ENCODE results near the gene FAM107A.

- TF ChIP-seq EP300 (IDR thresholded peaks at IDR 0.05; ENCODE audit: low read length) (no peak), ZNF175 (CRISPR knock-in tag; IDR thresholded peaks at IDR 0.05; ENCODE audit: low read depth) (no peak), EZH2 (IDR thresholded peaks at IDR 0.05; ENCODE audit: borderline replicate concordance, low read depth, low read length) (no peak), ZNF395 (CRISPR knock-in tag; IDR thresholded peaks at IDR 0.05) (no peak), HIVEP1 (CRISPR knock-in tag; IDR thresholded peaks at IDR 0.05) (no peak), STAG1 (CRISPR knock-in tag; IDR thresholded peaks at IDR 0.05; ENCODE audit: borderline replicate concordance) (no peak), ZBTB1 (CRISPR knock-in tag; IDR thresholded peaks at IDR 0.05; ENCODE audit: borderline replicate concordance, low read depth) (no peak), FOXM1 (IDR thresholded peaks at IDR 0.05; ENCODE audit: low read depth) (no peak), FOXM1 (CRISPR knock-in tag; IDR thresholded peaks at IDR 0.05; ENCODE audit: low read depth) (no peak), PHF8 (IDR thresholded peaks at IDR 0.05; ENCODE audit: borderline replicate concordance, low read length) (no peak), HCFC1 (IDR thresholded peaks at IDR 0.05; ENCODE audit: low read depth, low read length) (no peak)
Measured at GRCh38 chr3:58578873-58579272, 1.7 kb upstream of the FAM107A start.
